Measurements from ENCODE around the gene MADD.

MADD gene

DNA sequence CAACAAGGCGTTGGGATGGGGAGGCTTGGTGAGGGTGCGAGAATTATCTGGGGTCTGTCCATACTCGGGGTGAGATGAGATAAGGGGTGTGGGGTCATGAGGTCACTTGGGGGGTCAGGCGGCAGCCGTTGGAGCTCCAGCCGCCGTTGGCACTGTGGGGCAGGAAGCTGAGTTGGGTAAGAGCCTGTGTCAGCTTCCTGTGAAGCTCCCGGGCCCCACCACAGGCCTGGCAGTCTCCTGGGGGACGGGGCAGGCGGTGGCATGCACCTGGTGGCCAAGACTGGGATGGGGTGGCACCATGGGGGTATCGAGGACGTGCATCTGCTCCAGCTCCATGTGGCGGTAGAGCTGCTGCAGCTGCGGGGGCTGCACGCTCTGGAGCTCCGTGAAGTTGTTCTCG lies 89.7 kb downstream of the MADD start:
- TF ChIP-seq, protein P1, sequence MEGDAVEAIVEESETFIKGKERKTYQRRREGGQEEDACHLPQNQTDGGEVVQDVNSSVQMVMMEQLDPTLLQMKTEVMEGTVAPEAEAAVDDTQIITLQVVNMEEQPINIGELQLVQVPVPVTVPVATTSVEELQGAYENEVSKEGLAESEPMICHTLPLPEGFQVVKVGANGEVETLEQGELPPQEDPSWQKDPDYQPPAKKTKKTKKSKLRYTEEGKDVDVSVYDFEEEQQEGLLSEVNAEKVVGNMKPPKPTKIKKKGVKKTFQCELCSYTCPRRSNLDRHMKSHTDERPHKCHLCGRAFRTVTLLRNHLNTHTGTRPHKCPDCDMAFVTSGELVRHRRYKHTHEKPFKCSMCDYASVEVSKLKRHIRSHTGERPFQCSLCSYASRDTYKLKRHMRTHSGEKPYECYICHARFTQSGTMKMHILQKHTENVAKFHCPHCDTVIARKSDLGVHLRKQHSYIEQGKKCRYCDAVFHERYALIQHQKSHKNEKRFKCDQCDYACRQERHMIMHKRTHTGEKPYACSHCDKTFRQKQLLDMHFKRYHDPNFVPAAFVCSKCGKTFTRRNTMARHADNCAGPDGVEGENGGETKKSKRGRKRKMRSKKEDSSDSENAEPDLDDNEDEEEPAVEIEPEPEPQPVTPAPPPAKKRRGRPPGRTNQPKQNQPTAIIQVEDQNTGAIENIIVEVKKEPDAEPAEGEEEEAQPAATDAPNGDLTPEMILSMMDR (IDR thresholded peaks at IDR 0.05; ENCODE audit: extremely low read depth, missing control alignments), result no peak
- DNase-seq (ENCODE audit: low spot score), result no peak

DNA sequence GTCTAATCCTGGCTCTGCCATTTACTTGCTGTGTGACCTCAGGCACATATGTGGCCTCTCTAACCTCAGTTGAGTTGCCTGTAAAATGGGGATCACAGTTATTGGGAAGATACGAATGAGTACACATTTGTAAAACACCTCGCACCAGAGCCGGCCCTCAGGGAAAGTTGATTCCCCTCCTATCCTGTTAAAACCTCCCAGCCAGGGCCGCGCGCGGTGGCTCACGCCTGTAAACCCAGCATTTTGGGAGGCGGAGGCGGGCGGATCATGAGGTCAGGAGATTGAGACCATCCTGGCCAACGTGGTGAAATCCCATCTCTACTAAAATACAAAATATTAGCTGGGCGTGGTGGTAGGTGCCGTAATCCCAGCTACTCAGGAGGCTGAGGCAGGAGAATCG lies 90.4 kb downstream of the MADD start:
- no peak for DNase-seq (ENCODE audit: low spot score)
- TF ChIP-seq, protein P1 (IDR thresholded peaks at IDR 0.05; ENCODE audit: extremely low read depth, missing control alignments), result no peak

DNA sequence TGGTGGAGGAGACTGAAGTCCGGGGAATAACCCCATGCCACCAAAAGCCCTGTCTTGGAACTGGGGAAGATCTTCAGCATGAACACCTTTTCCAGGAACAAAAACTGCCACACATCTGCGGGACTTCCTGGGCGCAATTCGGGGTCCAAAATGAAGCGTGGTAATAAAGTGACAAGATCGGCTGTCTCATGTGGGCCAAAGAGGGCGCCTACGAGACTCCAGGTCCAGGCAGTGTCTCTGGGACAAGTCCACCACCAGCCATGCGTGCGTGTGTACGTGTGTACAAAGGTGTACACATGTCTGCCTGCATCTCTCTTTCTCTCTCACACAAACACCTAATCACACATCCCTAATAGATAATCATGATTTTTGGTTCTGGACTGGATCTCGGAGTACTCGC lies 91.5 kb downstream of the MADD start:
- DNase-seq (ENCODE audit: low spot score), result no peak

DNA sequence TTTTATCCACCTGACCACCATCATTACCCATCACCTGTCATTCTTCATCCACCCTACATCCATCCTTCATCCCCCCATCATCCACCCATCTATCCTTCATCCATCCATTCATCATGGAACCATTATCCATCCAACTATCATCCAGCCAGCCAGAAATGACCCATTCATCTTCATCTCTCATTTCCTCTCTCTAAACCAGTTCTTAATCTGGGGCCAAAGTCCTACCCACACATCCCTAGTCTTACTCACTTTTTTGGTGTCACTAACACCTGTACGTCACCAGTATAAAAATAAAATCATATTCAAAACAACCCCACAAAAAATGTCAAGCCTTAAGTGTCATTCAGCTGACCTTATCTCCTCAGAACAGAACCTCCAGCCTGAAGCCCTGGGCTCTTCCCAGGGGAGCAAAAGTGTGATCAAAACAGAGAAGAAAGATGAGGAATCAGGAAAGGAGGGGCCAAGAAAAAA lies 96.1 kb downstream of the MADD start:
- TF ChIP-seq, protein P1 (IDR thresholded peaks at IDR 0.05; ENCODE audit: extremely low read depth, missing control alignments), result no peak
- no peak for DNase-seq (ENCODE audit: low spot score)

More for the DNA sequence above, 91.5 kb downstream of the MADD start:
- TF ChIP-seq, protein P1 (IDR thresholded peaks at IDR 0.05; ENCODE audit: extremely low read depth, missing control alignments), result no peak

DNA sequence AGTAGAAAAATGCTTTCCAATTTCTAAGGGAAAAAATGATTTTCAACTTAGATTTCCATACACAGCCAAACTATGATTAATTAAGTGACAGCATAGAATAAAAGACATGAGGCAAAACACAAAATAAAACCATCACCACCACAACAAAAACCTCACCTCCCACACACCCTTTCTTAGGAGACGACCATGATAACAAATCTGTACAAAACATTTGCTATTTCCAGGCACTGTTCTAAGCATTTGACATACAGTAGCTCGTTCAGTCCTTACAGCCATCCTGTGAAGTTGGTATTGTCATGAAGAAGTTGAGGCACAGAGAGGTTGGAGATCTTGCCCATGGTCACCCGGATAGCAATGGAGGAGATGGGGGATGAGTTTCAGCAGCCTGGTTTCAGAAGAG lies 99.7 kb downstream of the MADD start:
- no peak for DNase-seq (ENCODE audit: low spot score)

DNA sequence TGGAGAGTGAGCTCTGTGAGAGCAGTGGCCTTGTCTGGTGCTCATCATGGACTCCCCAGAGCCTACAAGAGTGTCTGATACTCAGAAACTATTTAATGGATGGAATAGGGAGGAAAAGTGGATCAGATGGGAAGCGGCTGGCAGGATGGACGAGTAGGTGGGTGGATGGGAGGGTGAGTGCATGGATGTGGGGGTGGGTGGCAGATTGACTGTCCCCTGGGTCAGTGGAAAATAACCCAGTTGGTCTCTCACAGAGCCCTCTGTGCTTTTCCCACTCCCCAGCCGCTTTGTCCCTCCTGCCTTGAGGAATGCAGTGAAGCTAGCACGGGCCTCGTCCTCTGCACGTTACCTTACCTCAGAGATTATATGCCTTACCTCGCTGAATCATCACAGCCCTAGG lies 102.5 kb downstream of the MADD start:
- TF ChIP-seq, protein P1 (IDR thresholded peaks at IDR 0.05; ENCODE audit: extremely low read depth, missing control alignments), result no peak
- no peak for DNase-seq (ENCODE audit: low spot score)

More for the DNA sequence above, 99.7 kb downstream of the MADD start:
- TF ChIP-seq, protein P1 (IDR thresholded peaks at IDR 0.05; ENCODE audit: extremely low read depth, missing control alignments), result no peak

DNA sequence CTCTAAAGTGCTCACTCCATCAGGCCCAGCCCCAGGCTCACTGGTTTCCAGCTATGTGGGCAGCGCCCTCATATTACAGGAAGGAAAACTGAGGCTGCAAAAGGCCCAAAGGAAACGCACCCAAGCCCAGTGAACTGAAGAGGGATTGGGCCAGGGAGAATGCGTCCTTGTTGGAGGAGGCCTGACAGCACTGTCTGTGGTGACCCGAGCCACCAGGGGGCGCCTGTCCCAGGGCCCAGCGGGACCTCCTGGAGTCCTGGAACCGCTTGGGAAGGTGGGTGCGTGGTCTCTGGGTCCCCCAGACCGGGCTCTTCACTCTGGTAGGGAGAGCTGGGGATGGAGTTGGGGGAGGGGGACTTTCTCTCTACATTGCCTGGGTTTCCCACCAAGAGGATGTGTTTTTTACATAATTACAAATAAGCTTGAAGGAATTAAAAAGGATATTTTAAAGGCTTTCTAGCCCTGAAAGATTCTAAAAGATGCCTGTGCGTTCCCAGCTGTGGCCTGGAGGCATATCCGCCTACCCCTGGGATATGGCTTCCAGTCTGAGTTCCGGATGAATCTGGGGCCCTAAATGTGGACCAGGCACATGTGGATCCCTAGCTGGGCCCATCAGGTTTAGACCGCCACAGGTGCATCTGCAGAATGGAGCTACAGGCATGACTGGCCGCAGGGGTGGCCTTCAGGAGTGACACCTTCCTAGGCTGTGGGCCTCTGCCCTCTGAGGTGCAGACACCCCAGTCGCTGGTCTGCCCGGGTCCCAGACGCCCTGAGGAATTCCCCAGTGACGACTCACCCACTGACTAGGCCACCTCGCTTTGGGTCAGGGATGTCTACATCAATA lies 104.2 kb downstream of the MADD start:
- TF ChIP-seq, protein P1 (IDR thresholded peaks at IDR 0.05; ENCODE audit: extremely low read depth, missing control alignments), result peak; percentile 68
- DNase-seq (ENCODE audit: low spot score), result peak; percentile 80
